ENCODE data around the gene SYCE3.

The SYCE3 gene

DNA sequence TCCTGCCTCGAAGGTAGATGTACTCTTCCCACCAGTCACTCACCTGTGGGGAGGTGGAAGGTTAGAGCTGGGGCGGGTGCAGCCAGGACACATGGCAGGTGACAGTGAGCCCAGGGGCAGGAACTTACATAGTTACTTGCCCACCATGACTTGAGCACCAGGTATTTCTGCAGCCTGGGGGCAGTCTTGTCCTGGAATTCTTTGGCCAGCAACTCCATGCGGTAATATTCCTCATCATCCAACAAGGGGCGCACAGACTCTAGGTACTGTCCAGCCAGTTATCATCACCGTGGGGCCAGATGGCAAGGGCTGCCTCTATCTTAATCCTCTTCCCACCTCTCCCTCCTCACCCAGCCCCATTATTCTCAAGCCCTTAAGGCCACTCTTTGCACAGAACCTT lies 13.4 kb upstream of the SYCE3 start:
- DNase-seq (ENCODE audit: low read depth in 3 of 3), result no peak

DNA sequence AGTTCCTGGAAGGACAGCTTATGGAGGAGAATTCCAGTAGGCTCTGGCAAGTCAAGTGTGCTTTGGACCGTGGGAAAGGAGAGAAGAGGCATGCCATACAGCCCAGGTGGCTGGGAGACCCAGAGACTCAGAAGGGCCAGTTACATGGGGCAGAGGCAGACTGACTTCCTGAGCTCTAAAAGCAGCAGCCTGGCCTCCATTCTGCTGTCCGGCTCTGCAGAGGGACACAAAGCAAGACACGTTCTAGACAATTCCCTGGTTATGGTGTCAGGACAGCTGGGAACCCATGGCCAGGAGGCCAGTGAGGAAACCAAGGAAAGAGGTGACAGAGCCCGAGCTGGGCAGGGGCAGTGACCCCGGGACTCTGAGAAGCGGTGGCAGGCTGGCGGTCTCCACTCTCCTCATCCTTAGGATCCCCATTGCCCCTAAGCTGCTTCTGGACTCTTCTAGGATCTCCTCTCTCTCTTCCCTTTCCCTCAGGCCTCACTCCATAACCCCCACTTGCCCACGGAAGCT lies 12.8 kb upstream of the SYCE3 start:
- DNase-seq (ENCODE audit: low read depth in 3 of 3), result no peak

DNA sequence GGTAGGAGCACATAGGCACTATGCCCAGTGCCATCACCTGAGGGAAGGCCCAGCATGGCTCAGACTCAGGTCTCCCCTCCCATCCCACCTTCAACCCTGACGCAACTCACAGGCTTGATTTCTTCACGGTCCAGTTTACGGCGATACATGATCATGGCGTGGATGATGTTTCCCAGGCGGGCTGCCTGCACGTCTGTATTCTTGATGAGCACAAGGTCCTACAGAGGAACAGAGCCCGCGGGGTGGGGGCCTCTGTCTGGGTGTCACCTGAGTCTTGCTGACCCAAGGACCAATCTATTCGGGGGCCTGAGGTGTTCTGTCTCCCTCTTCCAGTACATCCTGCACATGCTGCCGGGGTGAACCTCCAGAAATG lies 11.7 kb upstream of the SYCE3 start:
- DNase-seq (ENCODE audit: low read depth in 3 of 3), result no peak

DNA sequence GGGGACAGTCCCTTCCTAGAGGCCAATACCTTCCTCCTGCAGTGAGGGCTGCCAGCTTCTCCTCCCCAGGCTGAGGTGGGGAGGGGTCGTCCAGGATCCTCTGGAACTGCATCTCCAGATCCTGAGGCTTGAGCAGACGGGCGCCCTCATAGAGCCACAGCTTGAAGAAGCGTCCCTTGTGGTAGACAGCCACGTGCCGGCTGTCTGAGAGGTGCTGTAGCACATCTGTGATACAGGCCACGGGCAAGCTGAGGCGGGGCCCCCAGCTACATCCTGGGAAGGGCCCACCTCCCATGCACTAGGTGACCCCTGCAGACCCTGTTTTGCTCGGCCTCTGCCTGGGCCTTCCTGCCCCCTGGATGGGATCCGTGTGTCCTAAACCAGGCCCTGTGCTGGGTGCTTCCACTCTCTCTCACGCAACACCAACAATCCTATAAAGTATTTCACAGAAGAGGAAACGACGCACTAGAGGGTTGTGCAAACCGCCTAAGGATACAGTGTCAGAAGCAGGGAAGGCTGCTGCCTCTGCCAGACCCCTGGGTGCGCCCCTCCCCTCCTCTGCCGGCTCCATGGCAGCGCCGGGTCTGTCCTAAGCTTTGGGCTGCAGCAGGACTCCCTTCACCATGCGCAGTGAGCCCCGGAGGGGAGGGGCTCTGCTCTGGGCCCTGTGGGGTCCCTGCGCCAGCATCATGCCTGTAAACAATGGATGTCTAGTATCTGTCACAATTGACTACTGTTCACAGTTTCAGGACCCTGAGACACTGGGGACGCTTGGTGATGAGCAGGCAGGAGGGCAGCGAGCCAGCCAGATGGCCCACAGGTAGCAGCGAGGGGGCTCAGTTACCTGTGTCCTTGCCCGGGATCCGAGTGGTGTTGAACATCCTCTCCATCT lies 11.0 kb upstream of the SYCE3 start:
- DNase-seq (ENCODE audit: low read depth in 3 of 3), result no peak

DNA sequence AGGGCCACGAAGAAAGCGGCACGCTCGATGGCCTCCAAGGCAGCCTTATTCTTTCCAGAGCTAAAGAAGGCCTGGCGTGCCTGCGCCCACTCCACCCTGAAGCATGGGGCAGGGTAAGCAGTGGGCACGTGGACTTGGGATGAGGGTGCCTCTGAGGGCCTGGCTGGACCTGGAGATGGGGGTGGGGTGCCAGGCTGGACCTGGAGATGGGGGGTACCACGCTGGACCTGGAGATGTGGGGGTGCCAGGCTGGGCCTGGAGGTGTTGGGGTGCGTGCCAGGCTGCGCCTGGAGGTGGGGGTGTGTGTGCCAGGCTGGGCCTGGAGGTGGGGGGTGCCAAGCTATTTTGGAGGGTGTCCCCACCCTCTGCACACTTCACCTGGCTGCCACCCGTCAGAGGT lies 10.2 kb upstream of the SYCE3 start:
- no peak for DNase-seq (ENCODE audit: low read depth in 3 of 3)

DNA sequence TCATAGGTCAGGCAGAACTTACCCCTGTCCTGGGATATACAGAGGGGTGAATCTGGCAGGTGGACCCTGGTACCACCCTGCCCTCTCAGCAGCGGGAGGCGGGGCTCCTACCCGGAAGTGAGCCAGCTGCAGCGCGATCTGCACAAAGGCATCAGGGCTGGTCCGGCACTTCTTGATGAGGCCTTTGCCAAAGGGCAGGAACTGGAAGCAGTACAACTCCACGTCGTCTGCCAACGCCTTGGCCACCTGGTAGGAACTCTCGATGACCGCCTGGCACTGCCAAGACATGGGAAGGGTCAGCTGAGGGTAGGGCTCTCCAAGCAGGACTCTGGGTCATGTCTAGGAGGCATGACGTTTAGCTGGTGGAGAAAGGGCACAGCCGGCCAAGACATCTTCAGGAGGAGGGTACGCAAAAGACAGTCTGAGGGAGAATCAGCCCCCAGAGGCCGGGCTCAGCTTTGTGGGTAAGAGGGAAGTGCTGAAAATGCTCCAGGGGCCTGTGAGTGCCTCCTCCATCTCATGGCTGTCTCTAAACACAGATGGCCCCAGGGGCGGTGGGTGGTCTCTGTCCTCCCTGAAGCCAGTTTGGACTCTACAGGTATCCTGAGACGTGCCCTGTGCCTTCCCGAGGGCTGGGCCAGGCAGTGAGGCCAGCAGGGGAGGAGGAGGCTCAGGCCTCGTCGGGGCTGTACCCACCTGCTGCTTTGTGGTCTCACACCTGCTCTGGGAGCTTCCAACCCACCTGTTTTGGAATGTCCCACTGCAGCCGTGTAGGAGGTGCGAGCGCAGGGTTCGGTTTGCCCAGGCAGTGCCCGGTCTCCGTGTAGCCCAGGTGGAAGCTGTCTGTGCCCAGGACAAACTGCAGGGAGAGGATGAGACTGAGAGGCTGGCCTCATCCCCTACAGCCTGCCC lies 8.8 kb upstream of the SYCE3 start:
- DNase-seq (ENCODE audit: low read depth in 3 of 3), result no peak

DNA sequence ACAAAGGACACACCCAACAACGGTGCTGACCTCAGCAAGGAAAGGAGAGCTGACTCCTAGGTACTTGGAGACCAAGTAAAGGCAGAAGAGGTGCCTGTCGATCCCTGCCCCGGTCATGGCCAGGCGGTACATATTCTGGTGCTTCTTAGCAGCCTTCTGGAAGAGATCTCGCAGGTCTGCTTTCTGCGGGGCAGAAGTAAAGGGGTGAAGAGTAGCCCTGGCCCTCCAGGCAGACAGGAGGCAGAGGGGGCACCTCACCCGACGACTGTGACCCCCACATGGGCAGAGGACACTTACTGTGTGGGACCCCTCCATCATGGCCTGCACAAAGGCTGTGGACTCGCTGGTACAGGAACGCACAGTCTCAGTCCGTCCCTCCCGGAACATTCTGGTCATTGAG lies 8.1 kb upstream of the SYCE3 start:
- DNase-seq (ENCODE audit: low read depth in 3 of 3), result no peak

DNA sequence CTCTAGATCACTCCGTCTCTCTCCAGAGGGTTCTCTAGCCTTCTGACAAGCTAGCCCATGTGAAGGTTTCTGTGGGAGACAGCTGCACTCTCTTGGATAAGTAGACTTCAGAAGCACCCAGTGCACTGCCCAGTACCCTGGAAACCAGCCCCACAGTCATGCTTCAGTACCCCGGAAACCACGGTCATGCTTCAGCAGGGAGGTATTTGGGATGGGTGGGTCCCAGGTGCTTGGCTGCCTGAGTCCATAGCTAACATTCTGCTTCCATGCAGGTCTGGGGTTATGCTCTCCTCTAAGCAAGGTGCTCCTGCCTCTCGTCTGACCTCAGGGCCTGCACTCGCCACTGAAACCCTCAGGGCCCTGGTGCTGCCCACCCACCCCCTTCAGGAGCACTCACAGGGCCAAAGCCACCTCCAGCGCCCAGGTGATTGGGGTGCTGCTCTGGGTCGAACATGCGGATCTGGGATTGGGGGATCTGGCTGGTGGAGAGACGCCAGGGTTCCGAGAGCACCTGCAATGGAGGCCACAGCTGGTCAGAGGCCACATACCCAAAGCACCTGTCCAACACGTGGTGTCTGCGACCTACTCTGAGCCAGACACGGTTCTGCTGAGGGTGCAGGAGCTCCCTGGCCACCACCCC lies 7.3 kb upstream of the SYCE3 start:
- DNase-seq (ENCODE audit: low read depth in 3 of 3), result no peak

DNA sequence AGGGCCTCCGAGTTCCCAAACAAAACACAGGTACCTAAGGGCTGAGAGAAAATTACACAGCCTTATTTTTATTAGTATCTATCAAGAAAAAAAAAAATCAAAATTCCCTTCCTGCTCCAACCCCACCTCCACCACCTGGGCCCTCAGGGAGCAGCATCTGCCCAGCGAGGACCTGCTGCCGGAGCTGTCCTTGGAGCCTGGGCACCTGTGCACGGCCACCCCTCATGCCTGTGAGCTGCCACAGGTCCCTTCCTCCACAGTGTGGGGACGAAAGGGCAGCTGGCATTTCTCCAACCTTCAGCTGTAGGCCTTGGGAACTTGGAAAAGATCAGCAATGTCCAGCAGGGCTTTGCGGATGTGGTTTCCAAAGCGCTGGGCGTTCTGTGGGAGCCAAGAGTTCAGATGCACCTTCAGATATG lies 6.3 kb upstream of the SYCE3 start:
- DNase-seq (ENCODE audit: low read depth in 3 of 3), result no peak

DNA sequence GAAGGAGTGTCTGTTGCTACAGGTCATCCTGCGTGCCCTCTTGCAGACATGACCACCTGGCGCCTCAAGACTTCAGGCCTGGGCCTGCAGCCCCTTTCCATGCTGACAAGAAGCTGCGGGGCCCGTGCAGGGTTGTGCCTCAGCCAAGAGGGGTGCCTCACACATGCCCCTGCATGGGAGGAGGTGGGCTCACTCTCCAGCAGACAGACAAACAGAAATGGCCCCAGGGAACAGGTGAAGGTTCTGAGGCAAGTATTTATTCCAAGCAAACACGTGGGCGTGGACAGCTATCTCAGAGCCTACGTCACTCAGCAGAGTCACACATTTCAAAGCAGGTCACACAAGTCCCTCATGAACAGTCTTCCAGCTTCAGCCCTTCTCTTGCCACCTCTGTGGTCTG lies 5.9 kb upstream of the SYCE3 start:
- no peak for DNase-seq (ENCODE audit: low read depth in 3 of 3)

DNA sequence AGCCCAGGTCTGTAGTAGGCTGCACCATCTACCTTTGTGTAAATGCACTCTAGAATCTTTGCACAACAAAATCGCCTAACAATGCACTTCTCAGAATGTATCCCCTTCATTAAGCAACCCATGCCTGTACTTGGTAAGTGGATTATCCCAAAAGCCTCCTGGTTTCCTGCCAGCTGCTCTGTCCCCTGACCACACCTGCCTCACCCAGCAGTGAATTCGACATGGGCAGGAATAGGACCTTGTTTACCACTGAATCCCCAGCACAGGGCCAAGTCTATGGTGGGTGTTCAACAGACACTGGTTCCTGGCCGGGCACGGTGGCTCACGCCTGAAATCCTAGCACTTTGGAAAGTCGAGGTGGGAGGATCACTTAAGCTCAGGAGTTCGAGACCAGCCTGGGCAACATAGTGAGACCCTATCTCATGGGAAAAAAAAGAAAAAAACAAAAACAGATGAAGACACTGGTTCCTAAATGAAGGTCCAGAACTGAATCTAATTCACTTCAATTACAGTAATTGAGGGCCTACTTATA lies 5.1 kb upstream of the SYCE3 start:
- DNase-seq (ENCODE audit: low read depth in 3 of 3), result no peak

DNA sequence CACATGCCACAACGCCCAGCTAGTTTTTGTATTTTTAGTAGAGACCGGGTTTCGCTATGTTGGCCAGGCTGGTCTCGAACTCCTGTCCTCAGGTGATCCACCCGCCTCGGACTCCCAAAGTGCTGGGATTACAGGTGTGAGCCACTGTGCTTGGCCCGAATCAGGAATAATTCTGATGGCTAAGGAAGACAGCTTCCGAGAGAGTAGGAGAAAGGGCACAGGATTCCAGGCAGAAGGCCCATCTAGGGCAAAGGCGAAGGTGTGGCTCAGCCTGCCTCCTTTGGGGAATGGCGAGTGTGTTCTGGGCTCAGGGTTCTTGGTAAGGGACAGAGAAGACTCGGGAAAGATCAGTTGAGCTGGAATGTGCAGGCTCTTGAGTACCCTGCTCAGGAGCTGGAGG lies 1.6 kb upstream of the SYCE3 start:
- DNase-seq (ENCODE audit: low read depth in 3 of 3), result no peak

DNA sequence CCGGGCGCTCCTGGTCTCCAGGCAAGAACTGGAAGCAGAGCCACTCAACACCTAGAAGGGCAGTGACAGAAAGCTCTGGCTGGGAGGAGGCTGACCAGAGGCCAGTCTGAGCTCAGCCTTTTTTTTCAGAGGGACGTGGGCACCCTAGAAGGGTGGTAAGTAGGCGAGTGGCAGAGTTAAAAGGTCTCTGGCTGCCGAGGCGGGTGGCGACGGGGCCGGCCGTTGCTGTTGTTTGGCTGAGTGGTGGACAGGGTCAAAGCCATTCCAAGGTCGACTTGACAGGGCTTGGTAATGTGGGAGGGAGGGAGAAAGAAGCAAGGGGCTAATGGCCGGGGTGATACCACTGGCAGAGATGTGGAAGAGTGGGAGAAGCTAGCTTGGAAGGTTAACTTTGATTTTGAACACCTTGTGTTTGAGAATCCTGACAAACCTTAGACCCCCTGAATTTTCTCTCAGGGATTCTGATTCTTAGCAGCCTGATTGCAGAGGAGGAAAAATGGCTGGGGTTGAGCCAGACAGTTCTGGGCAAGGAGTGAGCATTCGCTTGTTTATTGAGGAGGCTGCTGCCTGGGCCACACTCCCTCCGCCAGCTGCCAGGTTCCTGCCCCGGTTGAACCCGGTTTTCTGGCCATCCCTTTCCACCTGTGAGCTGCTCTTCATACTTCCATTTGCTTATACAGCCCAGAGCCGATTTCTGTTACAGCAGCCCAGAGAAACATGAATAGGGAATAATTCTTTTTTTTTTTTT lies 868 bp upstream of the SYCE3 start:
- DNase-seq (ENCODE audit: low read depth in 3 of 3), result no peak

DNA sequence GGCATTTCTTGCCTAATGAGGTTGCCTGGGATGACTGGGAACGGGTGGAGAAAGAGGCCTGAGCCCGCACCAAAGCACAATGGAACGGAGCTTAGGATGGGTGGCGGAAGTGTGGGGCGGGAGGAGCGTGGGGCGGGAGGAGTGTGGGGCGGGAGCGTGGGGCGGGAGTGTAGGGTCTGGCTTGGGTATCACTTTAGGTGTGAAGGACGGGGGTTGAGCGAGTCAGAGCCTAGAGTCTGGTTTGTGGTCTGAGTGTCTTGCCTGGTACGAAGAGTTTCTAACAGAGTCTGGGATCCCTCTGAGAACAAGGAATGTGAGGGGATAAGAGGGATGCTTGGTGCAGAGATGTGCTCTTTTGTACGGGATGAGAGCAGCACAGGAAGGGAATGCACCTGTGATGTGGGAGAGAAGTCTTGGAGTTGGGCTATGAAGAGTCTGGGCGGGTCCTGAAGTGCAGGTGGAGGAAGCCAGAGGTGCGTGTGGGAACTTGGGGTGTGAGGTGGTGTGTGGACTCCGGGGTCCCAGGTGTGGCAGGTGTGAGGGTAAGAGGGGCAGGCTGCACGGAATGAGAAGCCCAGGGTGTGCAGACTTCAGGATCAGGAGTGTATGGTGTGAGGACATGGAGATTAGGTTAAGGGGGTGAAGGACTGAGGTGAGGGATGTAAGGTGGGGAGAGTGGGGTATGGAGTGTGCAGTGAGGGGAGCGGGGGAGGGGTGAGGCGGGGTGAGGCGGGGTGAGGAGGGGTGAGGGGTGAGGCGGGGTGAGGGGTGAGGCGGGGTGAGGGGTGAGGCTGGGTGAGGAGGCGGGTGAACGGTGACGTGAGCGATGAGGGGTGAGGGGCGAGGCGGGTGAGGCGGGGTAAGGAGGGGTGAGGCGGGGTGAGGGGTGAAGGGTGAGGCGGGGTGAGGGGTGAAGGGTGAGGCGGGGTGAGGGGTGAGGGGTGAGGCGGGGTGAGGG lies 1.0 kb downstream of the SYCE3 start:
- DNase-seq (ENCODE audit: low read depth in 3 of 3), result no peak

DNA sequence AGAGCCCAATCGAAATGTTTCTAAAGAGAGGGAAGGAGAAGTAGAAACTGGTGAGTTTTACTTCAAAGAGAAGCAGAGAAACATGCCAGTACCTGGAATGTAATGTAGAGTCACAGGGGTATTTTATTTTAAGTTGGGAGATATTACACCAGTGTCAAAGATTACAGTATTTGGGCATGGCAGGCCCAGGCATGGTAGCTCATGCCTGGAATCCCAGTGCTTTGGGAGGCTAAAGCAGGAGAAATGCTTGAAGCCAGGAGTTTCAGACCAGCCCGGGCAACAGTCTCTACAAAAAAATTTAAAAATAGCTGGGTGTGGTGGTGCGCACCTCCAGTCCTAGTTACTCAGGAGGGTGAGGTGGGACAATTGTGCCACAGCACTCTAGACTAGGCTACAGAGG lies 2.7 kb downstream of the SYCE3 start:
- no peak for DNase-seq (ENCODE audit: low read depth in 3 of 3)

DNA sequence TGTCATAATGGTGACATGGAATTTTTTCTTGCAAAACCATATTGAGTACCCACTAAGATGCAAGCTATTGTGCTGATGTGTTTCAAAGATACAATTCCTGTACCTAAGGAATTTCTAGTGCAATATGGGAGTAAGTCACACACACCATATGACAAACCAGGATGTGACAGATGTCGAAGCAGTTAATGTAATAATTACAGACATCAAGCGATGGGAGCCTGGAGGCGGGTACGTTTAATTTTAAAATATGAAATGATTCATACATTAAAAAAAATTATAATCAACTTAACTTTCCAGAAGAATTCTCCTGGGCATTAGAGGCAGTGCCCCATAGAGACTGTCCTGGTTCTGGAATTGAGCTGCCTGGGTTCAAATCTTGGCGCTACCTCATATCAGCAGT lies 6.0 kb downstream of the SYCE3 start:
- DNase-seq (ENCODE audit: low read depth in 3 of 3), result no peak

DNA sequence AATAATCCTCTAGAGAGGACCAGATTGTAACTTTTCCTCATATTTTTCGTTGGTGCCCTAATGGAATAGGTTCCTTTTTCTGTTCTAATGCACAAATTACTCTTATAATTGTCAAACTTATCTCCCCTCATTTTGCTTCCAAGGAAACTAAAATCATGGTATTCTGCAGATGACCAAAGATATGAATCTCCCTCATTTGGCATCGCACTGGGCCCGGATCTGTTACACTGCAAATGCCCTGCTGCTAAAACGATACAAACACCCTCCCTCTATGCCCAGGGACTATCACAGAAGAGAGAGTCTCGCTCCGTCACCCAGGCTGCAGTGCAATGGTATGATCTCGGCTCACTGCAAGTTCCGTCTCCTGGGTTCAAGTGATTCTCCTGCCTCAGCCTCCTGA lies 9.4 kb downstream of the SYCE3 start:
- DNase-seq (ENCODE audit: low read depth in 3 of 3), result no peak

DNA sequence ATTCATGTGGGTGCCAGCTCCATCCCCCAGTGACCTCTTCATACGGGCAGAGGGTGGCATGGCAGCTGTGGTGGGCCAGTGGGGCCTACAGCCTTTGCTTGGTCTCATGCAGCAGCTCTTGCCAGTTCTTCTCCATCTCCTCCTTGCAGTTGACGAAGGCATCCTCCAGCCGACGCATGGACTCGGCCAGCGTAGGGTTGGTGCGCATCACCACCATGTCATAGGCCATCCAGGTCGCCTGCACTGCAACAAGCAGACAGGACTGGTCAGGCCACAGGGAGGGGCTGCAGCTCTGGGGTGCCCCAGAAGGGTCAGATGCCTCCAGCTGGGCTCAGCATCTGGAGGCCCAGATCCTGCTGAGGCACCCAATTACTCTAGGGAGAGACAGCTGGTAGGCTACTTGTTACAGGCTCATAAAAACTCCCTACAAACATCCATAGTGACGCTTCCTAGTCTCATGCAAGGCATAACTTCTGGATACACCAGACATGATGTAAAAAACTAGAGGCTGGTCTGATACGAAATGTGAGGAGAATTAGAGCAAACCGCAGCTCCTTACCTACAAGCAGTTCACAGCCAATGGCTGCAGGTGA lies 11.5 kb downstream of the SYCE3 start:
- no peak for DNase-seq (ENCODE audit: low read depth in 3 of 3)

DNA sequence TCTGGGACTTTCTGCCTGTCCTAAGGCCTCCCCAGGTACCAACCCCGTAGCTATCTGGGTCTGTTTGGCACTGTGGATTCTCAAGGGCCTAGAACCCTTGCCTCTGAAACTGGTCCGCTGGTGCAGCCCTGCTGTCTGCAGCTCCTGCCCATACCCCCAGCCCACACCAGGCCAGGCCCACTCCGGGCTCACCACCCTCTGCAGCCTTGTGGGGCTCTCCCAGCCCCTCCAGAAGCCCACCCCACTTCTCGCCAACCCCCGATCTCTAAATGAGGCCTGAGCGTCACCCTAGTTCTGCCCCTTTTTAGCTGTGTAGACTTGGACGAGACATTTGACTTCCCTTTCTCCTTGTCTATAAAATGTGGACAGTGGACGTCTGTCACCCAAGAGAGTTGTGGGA lies 12.3 kb downstream of the SYCE3 start:
- DNase-seq (ENCODE audit: low read depth in 3 of 3), result no peak
